ENCODE measurements around the gene ERO1B. TPM values are rescaled to one million over a fixed set of nuclear protein-coding genes. Genes with fewer than 3 reads are reported as not detected.
"Not testable (repeated sequence)": the region's sequence is repeated elsewhere in the genome, so short reads cannot be mapped to it uniquely, and the experiment has no call there.

The ERO1B gene
- total and polyA plus RNA-seq, 12 donors: 3.5 to 23.0 (median 6.9) TPM

DNA sequence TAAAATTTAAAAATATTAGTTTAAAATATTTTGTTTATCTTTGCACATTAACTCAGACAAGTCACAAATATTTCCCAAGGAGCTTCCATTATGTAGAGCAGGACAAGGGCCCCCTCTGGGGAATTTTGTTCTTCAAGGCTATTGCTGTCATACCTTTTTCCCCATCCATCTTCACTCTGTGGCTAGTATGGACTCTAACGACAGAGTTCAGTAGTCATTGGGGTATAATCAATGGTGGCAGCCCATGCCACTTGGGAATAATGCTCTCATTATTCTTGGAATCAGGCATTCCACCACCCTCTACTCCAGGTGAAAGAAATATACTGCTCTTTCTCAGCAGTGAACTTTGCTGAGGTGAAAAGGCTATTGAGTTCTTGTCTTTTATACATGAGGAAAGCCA, 38.5 kb upstream of the ERO1B start:
- intact Hi-C loops (cut with DNase I): no loop called here
- no peak for TF ChIP-seq POLR2A (IDR thresholded peaks at IDR 0.05)
- TF ChIP-seq, protein P1, sequence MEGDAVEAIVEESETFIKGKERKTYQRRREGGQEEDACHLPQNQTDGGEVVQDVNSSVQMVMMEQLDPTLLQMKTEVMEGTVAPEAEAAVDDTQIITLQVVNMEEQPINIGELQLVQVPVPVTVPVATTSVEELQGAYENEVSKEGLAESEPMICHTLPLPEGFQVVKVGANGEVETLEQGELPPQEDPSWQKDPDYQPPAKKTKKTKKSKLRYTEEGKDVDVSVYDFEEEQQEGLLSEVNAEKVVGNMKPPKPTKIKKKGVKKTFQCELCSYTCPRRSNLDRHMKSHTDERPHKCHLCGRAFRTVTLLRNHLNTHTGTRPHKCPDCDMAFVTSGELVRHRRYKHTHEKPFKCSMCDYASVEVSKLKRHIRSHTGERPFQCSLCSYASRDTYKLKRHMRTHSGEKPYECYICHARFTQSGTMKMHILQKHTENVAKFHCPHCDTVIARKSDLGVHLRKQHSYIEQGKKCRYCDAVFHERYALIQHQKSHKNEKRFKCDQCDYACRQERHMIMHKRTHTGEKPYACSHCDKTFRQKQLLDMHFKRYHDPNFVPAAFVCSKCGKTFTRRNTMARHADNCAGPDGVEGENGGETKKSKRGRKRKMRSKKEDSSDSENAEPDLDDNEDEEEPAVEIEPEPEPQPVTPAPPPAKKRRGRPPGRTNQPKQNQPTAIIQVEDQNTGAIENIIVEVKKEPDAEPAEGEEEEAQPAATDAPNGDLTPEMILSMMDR (IDR thresholded peaks at IDR 0.05): no peak
- Histone ChIP-seq H3K4me1 (replicated peaks in 1 of 2) (no peaks in the 10 kb centered on the region), H3K27me3 (no peaks in the 10 kb centered on the region), H3K27ac (no peak overlapping the region), H3K4me3 (no peak overlapping the region), H3K36me3 (replicated peaks in 1 of 2) (no peaks in the 10 kb centered on the region), H3K9me3 (replicated peaks in 1 of 3) (peaks cover 0 to 15% (median 11%) of the 10 kb centered on the region in 3 donors)
- WGBS, 4 donors: 29 to 60% (median 49%) methylated on average over 1 of the region's 1 CpG
- DNase-seq: no peak

DNA sequence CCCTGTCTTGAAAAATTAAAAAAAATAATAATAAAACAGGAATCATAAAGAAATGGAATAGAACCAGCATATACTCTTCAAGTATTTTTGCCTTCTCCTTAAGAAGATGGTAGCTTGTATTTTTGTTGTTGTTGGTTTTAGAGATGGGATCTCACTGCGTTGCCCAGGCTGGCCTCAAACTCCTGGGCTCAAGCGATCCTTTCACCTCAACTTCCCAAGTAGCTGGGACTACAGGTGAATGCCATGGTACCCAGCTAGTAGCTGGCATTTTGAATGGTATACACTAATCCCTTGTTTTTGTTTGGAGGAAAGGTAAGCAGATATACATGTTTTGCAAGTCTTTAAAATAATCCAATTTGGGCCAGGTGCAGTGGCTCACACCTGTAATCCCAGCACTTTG, 34.7 kb upstream of the ERO1B start:
- no peak for TF ChIP-seq POLR2A (IDR thresholded peaks at IDR 0.05)
- TF ChIP-seq, protein P1 (IDR thresholded peaks at IDR 0.05): no peak
- no peaks in the 10 kb centered on the region for H3K4me1 ChIP-seq (replicated peaks in 1 of 2)
- H3K27me3 ChIP-seq: no peaks in the 10 kb centered on the region
- no peaks in the 10 kb centered on the region for H3K9me3 ChIP-seq (replicated peaks in 1 of 3)
- H3K27ac ChIP-seq: no peak overlapping the region
- no peaks in the 10 kb centered on the region for H3K36me3 ChIP-seq (replicated peaks in 1 of 2)
- 83 to 94% (median 87%) methylated on average over 2 of the region's 2 CpGs for WGBS, 4 donors
- intact Hi-C loops (cut with DNase I): no loop called here
- no peak for DNase-seq
- no peak overlapping the region for H3K4me3 ChIP-seq

- Histone ChIP-seq H3K27me3 (no peaks in the 10 kb centered on the region), H3K4me1 (replicated peaks in 1 of 2) (no peaks in the 10 kb centered on the region), H3K9me3 (replicated peaks in 1 of 3) (no peaks in the 10 kb centered on the region), H3K4me3 (no peak overlapping the region), H3K36me3 (replicated peaks in 1 of 2) (no peaks in the 10 kb centered on the region), H3K27ac (no peak overlapping the region)
- DNase-seq: no peak
- WGBS, 4 donors: 60 to 82% (median 71%) methylated on average over 2 of the region's 2 CpGs
- intact Hi-C loops (cut with DNase I): no loop called here
- TF ChIP-seq, protein P1 (IDR thresholded peaks at IDR 0.05): no peak
- no peak for TF ChIP-seq POLR2A (IDR thresholded peaks at IDR 0.05)
These were observed 33.8 kb upstream of the ERO1B start for GRCh38 chr1:236315518-236315917.

DNA sequence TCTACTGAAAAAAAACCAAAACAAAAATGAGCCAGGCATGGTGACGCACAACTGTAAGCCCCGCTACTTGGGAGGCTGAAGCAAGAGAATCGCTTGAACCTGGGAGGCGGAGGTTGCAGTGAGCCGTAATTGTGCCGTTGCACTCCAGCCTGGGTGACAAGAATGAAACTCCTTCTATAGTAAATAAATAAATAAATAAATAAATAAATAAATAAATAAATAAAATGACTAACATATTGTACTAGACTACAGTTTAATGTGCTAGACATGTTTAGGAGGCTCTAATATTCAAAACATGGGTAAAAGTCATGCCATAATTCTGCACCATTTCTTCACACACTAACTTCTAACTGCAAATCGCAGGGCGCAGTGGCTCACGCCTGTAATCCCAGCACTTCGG, 33.3 kb upstream of the ERO1B start:
- WGBS, 4 donors: 86 to 94% (median 92%) methylated on average over 10 of the region's 10 CpGs
- no peaks in the 10 kb centered on the region for H3K9me3 ChIP-seq (replicated peaks in 1 of 3)
- H3K27me3 ChIP-seq: no peaks in the 10 kb centered on the region
- DNase-seq: no peak
- no peaks in the 10 kb centered on the region for H3K36me3 ChIP-seq (replicated peaks in 1 of 2)
- intact Hi-C loops (cut with DNase I): no loop called here
- TF ChIP-seq, protein P1 (IDR thresholded peaks at IDR 0.05): no peak
- TF ChIP-seq POLR2A (IDR thresholded peaks at IDR 0.05): no peak
- H3K4me3 ChIP-seq: no peak overlapping the region
- H3K27ac ChIP-seq: no peak overlapping the region
- no peaks in the 10 kb centered on the region for H3K4me1 ChIP-seq (replicated peaks in 1 of 2)

DNA sequence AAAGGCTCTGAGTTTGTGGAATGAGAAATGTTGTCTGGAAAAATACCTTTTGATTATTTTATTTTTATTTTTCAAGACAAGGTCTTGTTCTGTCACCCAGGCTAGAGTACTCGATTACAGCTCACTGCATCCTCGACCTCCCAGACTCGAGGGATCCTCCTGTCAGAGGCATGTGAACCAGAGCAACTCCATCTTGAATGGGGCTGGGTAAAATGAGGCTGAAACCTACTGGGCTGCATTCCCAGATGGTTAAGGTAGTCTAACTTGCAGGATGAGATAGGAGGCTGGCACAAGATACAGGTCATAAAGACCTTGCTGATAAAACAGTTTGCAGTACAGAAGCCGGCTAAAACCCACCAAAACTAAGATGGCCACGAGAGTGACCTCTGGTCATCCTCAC, 32.3 kb upstream of the ERO1B start:
- DNase-seq; H3K27me3 ChIP-seq; H3K9me3 ChIP-seq (replicated peaks in 1 of 3); H3K36me3 ChIP-seq (replicated peaks in 1 of 2); H3K4me1 ChIP-seq (replicated peaks in 1 of 2); H3K4me3 ChIP-seq; intact Hi-C loops (cut with DNase I); H3K27ac ChIP-seq: not testable (repeated sequence)
- 68 to 81% (median 77%) methylated on average over 5 of the region's 5 CpGs for WGBS, 4 donors
